HepG2 (cell line): ENCODE results near the gene C4orf36. TPM values are rescaled to one million over a fixed set of nuclear protein-coding genes. Genes with fewer than 3 reads are reported as not detected.

Experiments used
- ATF6 ChIP-seq: sonication (generic); formaldehyde crosslinking; conservative IDR thresholded peaks from 2 replicates; pipeline ENCODE4 v1.4.0; 2020; ENCODE audit warnings: missing genetic modification reagents
- FOXA3 ChIP-seq: IDR thresholded peaks from 2 replicates; pipeline ENCODE4 v1.6.1; 2016; ENCODE audit warnings: missing genetic modification reagents, missing compliant biosample characterization
- MEIS1 ChIP-seq: sonication (generic); formaldehyde crosslinking; IDR thresholded peaks from 2 replicates; pipeline ENCODE4 v1.9.0; 2021; ENCODE audit warnings: mild to moderate bottlenecking, missing genetic modification reagents, moderate library complexity, borderline replicate concordance
- MTERF4 ChIP-seq: sonication (generic); formaldehyde crosslinking; IDR thresholded peaks from 2 replicates; pipeline ENCODE4 v1.8.0; 2023; ENCODE audit warnings: mild to moderate bottlenecking, missing genetic modification reagents
- MXD4 ChIP-seq: IDR thresholded peaks from 2 replicates; pipeline ENCODE4 v1.6.1; 2016; ENCODE audit warnings: mild to moderate bottlenecking, missing biosample characterization, missing genetic modification reagents
- NR1H2 ChIP-seq: sonication (generic); formaldehyde crosslinking; IDR thresholded peaks from 2 replicates; pipeline ENCODE4 v1.8.1; 2022; ENCODE audit warnings: low read depth, missing genetic modification reagents, borderline replicate concordance
- TFDP1 ChIP-seq: IDR thresholded peaks from 2 replicates; pipeline ENCODE4 v1.6.1; 2016; ENCODE audit warnings: missing compliant biosample characterization, missing genetic modification reagents, borderline replicate concordance
- ZBTB34 ChIP-seq: sonication (generic); formaldehyde crosslinking; IDR thresholded peaks from 2 replicates; pipeline ENCODE4 v1.8.0; 2022; ENCODE audit warnings: mild to moderate bottlenecking, missing genetic modification reagents
- ZBTB7B ChIP-seq: sonication (generic); formaldehyde crosslinking; IDR thresholded peaks from 2 replicates; pipeline ENCODE4 v1.4.0; 2020; ENCODE audit warnings: missing genetic modification reagents
- ZNF34 ChIP-seq: sonication (generic); formaldehyde crosslinking; IDR thresholded peaks from 2 replicates; pipeline ENCODE4 v1.4.0; 2020; ENCODE audit warnings: mild to moderate bottlenecking, missing genetic modification reagents, borderline replicate concordance
- ZNF558 ChIP-seq: sonication (generic); formaldehyde crosslinking; IDR thresholded peaks from 2 replicates; pipeline ENCODE4 v1.9.0; 2022; ENCODE audit warnings: mild to moderate bottlenecking, missing genetic modification reagents, borderline replicate concordance
- ZNF609 ChIP-seq: sonication (generic); formaldehyde crosslinking; IDR thresholded peaks from 2 replicates; pipeline ENCODE4 v1.4.0; 2020; ENCODE audit warnings: mild to moderate bottlenecking, missing genetic modification reagents, borderline replicate concordance
- ZNF773 ChIP-seq: sonication (generic); formaldehyde crosslinking; IDR thresholded peaks from 2 replicates; pipeline ENCODE4 v1.4.0; 2020; ENCODE audit warnings: missing genetic modification reagents, borderline replicate concordance
- polyA plus RNA-seq, 8 experiments: library from polyadenylated mRNA; depleted of rRNA in 3 of 8; stranded (reverse) in 7 of 8; unstranded in 1 of 8; fragments of >200 nt; fragmentation: Illumina TruSeq in 4 of 8; extraction: Trizol in 4 of 8; gene quantifications; 2 replicates each; pipeline versions ENCODE4 v1.2.1 to v1.2.3, GENCODE V29; 2011 to 2016; ENCODE audit warnings: low read depth in 4 of 8, missing spikeins in 1 of 8, mixed read lengths in 1 of 8; ENCODE audit not compliant: insufficient read depth in 1 of 8
- total RNA-seq, 5 experiments: library from RNA; depleted of rRNA; stranded (reverse); fragments of >200 nt; fragmentation: Illumina TruSeq; extraction: Trizol; gene quantifications; 2 replicates each; pipeline ENCODE4 v1.2.3, GENCODE V29; 2016; ENCODE audit warnings: low read depth in 1 of 5

Gene C4orf36
- total and polyA plus RNA-seq, 2 of the 13 experiments (the other 11 are each of a cell fraction or from before 2014, with no cell fraction given) = 0.63 TPM; not detected in 1

GRCh38 chr4:86934771-86935565 is 42.7 kb upstream of the C4orf36 start, which contains the start of gene AFF1 (continued):
- TF ChIP-seq ZNF34 (CRISPR knock-in tag) (peak; percentile 63; the same call in 1 of the 2 replicates), ZBTB34 (no peak), ZNF609 (CRISPR knock-in tag) (peak; percentile 69), MEIS1 (CRISPR knock-in tag) (peak; percentile 72), ZNF558 (CRISPR knock-in tag) (peak; percentile 85; the same call in 1 of the 2 replicates), FOXA3 (CRISPR knock-in tag) (peak; percentile 41; the same call in 1 of the 2 replicates), TFDP1 (CRISPR knock-in tag) (peak; percentile 73; the same call in 1 of the 2 replicates), NR1H2 (CRISPR knock-in tag) (no peak), ATF6 (CRISPR knock-in tag) (0 out of 2 replicates have a peak, but pooled peaks have one; percentile 28), ZNF773 (CRISPR knock-in tag) (no peak), MXD4 (CRISPR knock-in tag) (peak; percentile 60; the same call in 1 of the 2 replicates), ZBTB7B (peak; percentile 19; the same call in 1 of the 2 replicates), MTERF4 (CRISPR knock-in tag) (peak; percentile 84; the same call in 1 of the 2 replicates)
